GM18505 (cell line): ENCODE measurements around the gene PTPRJ.
"Not testable (repeated sequence)": the region's sequence is repeated elsewhere in the genome, so short reads cannot be mapped to it uniquely, and the experiment has no call there.

Experiments
- ATAC-seq: cut with Tn5 transposase; IDR thresholded peaks from one replicate; pipeline ENCODE4 v1.9.1; 2021; ENCODE audit not compliant: unreplicated experiment
- POLR2A ChIP-seq: IDR thresholded peaks from 4 replicates; pipeline ENCODE4 v1.6.1; 2011; ENCODE audit warnings: borderline replicate concordance; ENCODE audit not compliant: insufficient read depth, insufficient read length; ENCODE audit errors: extremely low read depth

PTPRJ gene

GRCh38 chr11:48184452-48184851 is 204.1 kb downstream of the PTPRJ start:
- no peak for TF ChIP-seq POLR2A
- ATAC-seq = no peak

GRCh38 chr11:48190906-48191654 is 210.7 kb downstream of the PTPRJ start:
- ATAC-seq = not testable (repeated sequence)

GRCh38 chr11:48193876-48194275 is 213.5 kb downstream of the PTPRJ start:
- no peak for ATAC-seq
- no peak for TF ChIP-seq POLR2A

- no peak for TF ChIP-seq POLR2A
- no peak for ATAC-seq
Measured at GRCh38 chr11:48207881-48208280, 227.5 kb downstream of the PTPRJ start.

GRCh38 chr11:48210052-48210451 is 229.7 kb downstream of the PTPRJ start:
- no peak for ATAC-seq
- no peak for TF ChIP-seq POLR2A

GRCh38 chr11:48216510-48216909 is 236.2 kb downstream of the PTPRJ start, which contains the start of gene OR4B1:
Gene OR4B1 (plus strand): TSS chr11:48216810. CDS start chr11:48216810, 0 bp downstream.
- TF ChIP-seq POLR2A = no peak
- ATAC-seq = no peak
